A549 (cell line): ENCODE results near the gene NTHL1. TPM values are rescaled to one million over a fixed set of nuclear protein-coding genes. Genes with fewer than 3 reads are reported as not detected.

Experiments used
- ATAC-seq, 2 experiments: fragments of 200-7000 bp in 1 of 2; fragments of >200 bp in 1 of 2; cut with Nextera tagmentation in 1 of 2; cut with Tn5 transposase in 1 of 2; 3 replicates each; pipeline versions ENCODE4 v1.8.0 to v1.9.1; 2018 to 2020; ENCODE audit warnings: mild to moderate bottlenecking in 1 of 2, moderate library complexity in 1 of 2
- CTCF ChIA-PET: fragments of 300-600 bp; sonication (Branson Sonifier 250); formaldehyde crosslinking; extraction: SDS; loops from one replicate; lab custom pipeline; 2021; ENCODE audit warnings: antibody characterized with exemption, inconsistent platforms; lab: Yijun Ruan, JAX
- POLR2A ChIA-PET: fragments of 350-600 bp; formaldehyde crosslinking; extraction: SDS; loops from one replicate; lab custom pipeline; 2021; ENCODE audit warnings: antibody characterized with exemption, inconsistent platforms; lab: Yijun Ruan, JAX
- DNase-seq, 2 experiments: peaks; one replicate each; pipeline versions ENCODE4 v3.0.0 to v3.0.0-alpha.2; 2011 to 2016; ENCODE audit warnings: low read depth in 1 of 2, low spot score in 1 of 2
- FAIRE-seq: peaks from 2 replicates; lab custom pipeline; 2011; peaks lifted over from hg19 to GRCh38; lab: Jason Lieb, UNC
- H3K27ac ChIP-seq, 2 experiments: fragments of >200 bp; sonication (Bioruptor Twin); formaldehyde crosslinking; 3 replicates each; pipeline ENCODE4 v1.5.1; 2016 to 2017
- H3K4me1 ChIP-seq: fragments of >200 bp; sonication (Bioruptor Twin); formaldehyde crosslinking; 3 replicates; pipeline ENCODE4 v1.6.1; 2016
- H3K4me2 ChIP-seq: fragments of >200 bp; sonication (Bioruptor Twin); formaldehyde crosslinking; 3 replicates; pipeline ENCODE4 v1.6.1; 2016
- H3K4me3 ChIP-seq: fragments of >200 bp; sonication (Bioruptor Twin); formaldehyde crosslinking; 3 replicates; pipeline ENCODE4 v1.5.1; 2016
- H3K9me3 ChIP-seq: fragments of >200 bp; sonication (Bioruptor Twin); formaldehyde crosslinking; 3 replicates; pipeline ENCODE4 v1.6.1; 2016
- BHLHE40 ChIP-seq: IDR thresholded peaks from 2 replicates; pipeline ENCODE4 v1.6.1; 2012; ENCODE audit warnings: low read depth, low read length, inconsistent platforms
- CBX2 ChIP-seq: fragments of 200-600 bp; sonication (generic); IDR thresholded peaks from 2 replicates; pipeline ENCODE4 v1.6.1; 2016; ENCODE audit warnings: low read depth, mild to moderate bottlenecking, borderline replicate concordance
- CBX8 ChIP-seq: fragments of 200-600 bp; sonication (generic); IDR thresholded peaks from 2 replicates; pipeline ENCODE4 v1.6.1; 2016
- CHD2 ChIP-seq: fragments of 150-350 bp; IDR thresholded peaks from 2 replicates; pipeline ENCODE4 v1.6.1; 2014; ENCODE audit warnings: low read length; ENCODE audit not compliant: partially characterized antibody
- CHD4 ChIP-seq: fragments of 200-600 bp; sonication (generic); IDR thresholded peaks from 2 replicates; pipeline ENCODE4 v1.6.1; 2016; ENCODE audit warnings: antibody characterized with exemption, mild to moderate bottlenecking, borderline replicate concordance
- EHF ChIP-seq: fragments of 250-450 bp; sonication (Bioruptor Pico); IDR thresholded peaks from 2 replicates; pipeline ENCODE4 v1.5.0; 2020; ENCODE audit warnings: mild to moderate bottlenecking
- EHMT2 ChIP-seq: fragments of 200-600 bp; sonication (generic); IDR thresholded peaks from 2 replicates; pipeline ENCODE4 v1.6.1; 2016; ENCODE audit warnings: antibody characterized with exemption, low read depth, mild to moderate bottlenecking, moderate library complexity
- EP300 ChIP-seq, 2 experiments: fragments of >200 bp; sonication (Bioruptor Twin); formaldehyde crosslinking; IDR thresholded peaks; 2 replicates in 1 of 2; 3 replicates in 1 of 2; pipeline ENCODE4 v1.6.1; 2016 to 2017
- FOSB ChIP-seq: fragments of 250-450 bp; sonication (Bioruptor Pico); IDR thresholded peaks from 2 replicates; pipeline ENCODE4 v1.5.0; 2020; ENCODE audit warnings: mild to moderate bottlenecking, moderate library complexity
- FOXS1 ChIP-seq: fragments of 250-450 bp; sonication (Bioruptor Pico); IDR thresholded peaks from 2 replicates; pipeline ENCODE4 v1.5.0; 2020; ENCODE audit warnings: mild to moderate bottlenecking, moderate library complexity
- HDAC2 ChIP-seq: fragments of 200-600 bp; sonication (generic); IDR thresholded peaks from 2 replicates; pipeline ENCODE4 v1.6.1; 2016
- HEYL ChIP-seq: fragments of 250-450 bp; sonication (Bioruptor Pico); IDR thresholded peaks from 2 replicates; pipeline ENCODE4 v1.8.0; 2021; ENCODE audit warnings: mild to moderate bottlenecking, moderate library complexity
- HMGXB4 ChIP-seq: fragments of 250-450 bp; sonication (Bioruptor Pico); IDR thresholded peaks from 2 replicates; pipeline ENCODE4 v1.5.0; 2021; ENCODE audit warnings: mild to moderate bottlenecking, moderate library complexity, borderline replicate concordance
- HOXA7 ChIP-seq: fragments of 250-450 bp; sonication (Bioruptor Pico); IDR thresholded peaks from 2 replicates; pipeline ENCODE4 v1.5.0; 2020; ENCODE audit warnings: mild to moderate bottlenecking, moderate library complexity
- HOXB13 ChIP-seq: fragments of 250-450 bp; sonication (Bioruptor Pico); IDR thresholded peaks from 2 replicates; pipeline ENCODE4 v1.5.0; 2020; ENCODE audit warnings: low read depth, mild to moderate bottlenecking, moderate library complexity
- JUN ChIP-seq, 2 experiments: fragments of >200 bp; sonication (Bioruptor Twin); formaldehyde crosslinking; IDR thresholded peaks; 2 replicates in 1 of 2; 3 replicates in 1 of 2; pipeline ENCODE4 v1.6.1; 2016 to 2017
- KDM1A ChIP-seq: fragments of 200-600 bp; sonication (generic); IDR thresholded peaks from 2 replicates; pipeline ENCODE4 v1.6.1; 2016; ENCODE audit warnings: low read depth, mild to moderate bottlenecking
- KDM5A ChIP-seq: fragments of 200-600 bp; sonication (generic); IDR thresholded peaks from 2 replicates; pipeline ENCODE4 v1.6.1; 2016; ENCODE audit warnings: antibody characterized with exemption, mild to moderate bottlenecking
- MAX ChIP-seq: IDR thresholded peaks from 2 replicates; pipeline ENCODE4 v1.6.1; 2012
- POLR2AphosphoS2 ChIP-seq: conservative IDR thresholded peaks from 2 replicates; pipeline ENCODE4 v1.6.1; 2012; ENCODE audit warnings: low read length, improper control_type of control experiment, inconsistent platforms
- RAD21 ChIP-seq, 2 experiments: fragments of >200 bp in 1 of 2; sonication (Bioruptor Twin) in 1 of 2; formaldehyde crosslinking in 1 of 2; IDR thresholded peaks in 1 of 2; conservative IDR thresholded peaks in 1 of 2; 2 replicates in 1 of 2; 3 replicates in 1 of 2; pipeline ENCODE4 v1.6.1; 2012 to 2018; ENCODE audit warnings: inconsistent platforms in 1 of 2
- RFX5 ChIP-seq: fragments of 450-650 bp; IDR thresholded peaks from 2 replicates; pipeline ENCODE4 v1.7.1; 2014; ENCODE audit warnings: antibody characterized with exemption, mild to moderate bottlenecking, moderate library complexity
- RNF2 ChIP-seq: fragments of 200-600 bp; sonication (generic); IDR thresholded peaks from 2 replicates; pipeline ENCODE4 v1.6.1; 2016; ENCODE audit warnings: low read depth, mild to moderate bottlenecking, antibody characterized with exemption, moderate library complexity, borderline replicate concordance
- SREBF2 ChIP-seq: fragments of 450-650 bp; IDR thresholded peaks from 2 replicates; pipeline ENCODE4 v1.6.1; 2014; ENCODE audit warnings: mild to moderate bottlenecking, moderate library complexity
- TP53 ChIP-seq: fragments of 250-450 bp; sonication (Bioruptor Pico); IDR thresholded peaks from 2 replicates; pipeline ENCODE4 v1.5.0; 2021; ENCODE audit warnings: mild to moderate bottlenecking, moderate library complexity
- ZC3H11A ChIP-seq: fragments of 450-650 bp; IDR thresholded peaks from 2 replicates; pipeline ENCODE4 v1.6.1; 2014; ENCODE audit warnings: antibody characterized with exemption, mild to moderate bottlenecking
- ZFP36 ChIP-seq: fragments of 450-650 bp; IDR thresholded peaks from 2 replicates; pipeline ENCODE4 v1.6.1; 2014; ENCODE audit warnings: borderline replicate concordance; ENCODE audit not compliant: partially characterized antibody
- WGBS: methylation state at CpG from one replicate; pipeline ENCODE4 v1.1.6; 2017; ENCODE audit errors: missing lambda C conversion rate; 5-methylcytosine and 5-hydroxymethylcytosine counted together
- polyA plus RNA-seq, 4 experiments: library from polyadenylated mRNA; depleted of rRNA in 3 of 4; stranded (reverse); fragments of >200 nt; fragmentation: RNase III in 1 of 4; extraction: RNeasy Plus Mini Kit Qiagen cat#74134 plus additional on column Dnase treatment in 1 of 4; gene quantifications; 2 replicates in 3 of 4; 3 replicates in 1 of 4; pipeline ENCODE4 v1.2.3, GENCODE V29; 2011 to 2017
- TF ChIP-seq, protein P1 (sequence below): fragments of 250-450 bp; sonication (Bioruptor Pico); IDR thresholded peaks from 2 replicates; pipeline ENCODE4 v1.5.0; 2020; ENCODE audit warnings: low read depth, mild to moderate bottlenecking, moderate library complexity
- TF ChIP-seq, protein P2 (sequence below): fragments of >200 bp; sonication (Bioruptor Twin); formaldehyde crosslinking; IDR thresholded peaks from 3 replicates; pipeline ENCODE4 v1.5.1; 2016
- TF ChIP-seq, protein P3 (sequence below): fragments of 200-600 bp; sonication (generic); IDR thresholded peaks from 2 replicates; pipeline ENCODE4 v1.6.1; 2016; ENCODE audit warnings: antibody characterized with exemption, mild to moderate bottlenecking, moderate library complexity
- TF ChIP-seq, protein P4 (sequence below): IDR thresholded peaks from 2 replicates; pipeline ENCODE4 v1.6.1; 2012

NTHL1 gene
- polyA plus RNA-seq, 2 of the 4 experiments (the other 2 are of a cell fraction): 28.8 to 42.3 TPM

- peak overlapping the region; percentile 56 to 71 for H3K27ac ChIP-seq
- no peak for TF ChIP-seq TP53 (CRISPR knock-in tag)
- no peak for TF ChIP-seq HDAC2
- no peak for TF ChIP-seq SREBF2
- TF ChIP-seq, protein P1, sequence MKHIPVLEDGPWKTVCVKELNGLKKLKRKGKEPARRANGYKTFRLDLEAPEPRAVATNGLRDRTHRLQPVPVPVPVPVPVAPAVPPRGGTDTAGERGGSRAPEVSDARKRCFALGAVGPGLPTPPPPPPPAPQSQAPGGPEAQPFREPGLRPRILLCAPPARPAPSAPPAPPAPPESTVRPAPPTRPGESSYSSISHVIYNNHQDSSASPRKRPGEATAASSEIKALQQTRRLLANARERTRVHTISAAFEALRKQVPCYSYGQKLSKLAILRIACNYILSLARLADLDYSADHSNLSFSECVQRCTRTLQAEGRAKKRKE (CRISPR knock-in tag): 0 out of 2 replicates have a peak, but pooled peaks have one; percentile 39
- TF ChIP-seq, protein P2, sequence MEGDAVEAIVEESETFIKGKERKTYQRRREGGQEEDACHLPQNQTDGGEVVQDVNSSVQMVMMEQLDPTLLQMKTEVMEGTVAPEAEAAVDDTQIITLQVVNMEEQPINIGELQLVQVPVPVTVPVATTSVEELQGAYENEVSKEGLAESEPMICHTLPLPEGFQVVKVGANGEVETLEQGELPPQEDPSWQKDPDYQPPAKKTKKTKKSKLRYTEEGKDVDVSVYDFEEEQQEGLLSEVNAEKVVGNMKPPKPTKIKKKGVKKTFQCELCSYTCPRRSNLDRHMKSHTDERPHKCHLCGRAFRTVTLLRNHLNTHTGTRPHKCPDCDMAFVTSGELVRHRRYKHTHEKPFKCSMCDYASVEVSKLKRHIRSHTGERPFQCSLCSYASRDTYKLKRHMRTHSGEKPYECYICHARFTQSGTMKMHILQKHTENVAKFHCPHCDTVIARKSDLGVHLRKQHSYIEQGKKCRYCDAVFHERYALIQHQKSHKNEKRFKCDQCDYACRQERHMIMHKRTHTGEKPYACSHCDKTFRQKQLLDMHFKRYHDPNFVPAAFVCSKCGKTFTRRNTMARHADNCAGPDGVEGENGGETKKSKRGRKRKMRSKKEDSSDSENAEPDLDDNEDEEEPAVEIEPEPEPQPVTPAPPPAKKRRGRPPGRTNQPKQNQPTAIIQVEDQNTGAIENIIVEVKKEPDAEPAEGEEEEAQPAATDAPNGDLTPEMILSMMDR: peak; percentile 87
- TF ChIP-seq FOXS1 (CRISPR knock-in tag): no peak
- peak; percentile 77 for TF ChIP-seq MAX
- no peak for TF ChIP-seq CHD2
- no peak for TF ChIP-seq HEYL (CRISPR knock-in tag)
- no peak for TF ChIP-seq HOXB13
- TF ChIP-seq HOXA7: no peak
- no peak for TF ChIP-seq RFX5
- no peak for TF ChIP-seq HMGXB4 (CRISPR knock-in tag)
- TF ChIP-seq BHLHE40: no peak
- TF ChIP-seq CBX8: no peak
- TF ChIP-seq CBX2: no peak
- no peak for TF ChIP-seq KDM5A
- no peak for TF ChIP-seq EP300 (IDR thresholded peaks at IDR 0.05)
- no peak for TF ChIP-seq POLR2AphosphoS2
- TF ChIP-seq EHF: no peak
- TF ChIP-seq RAD21 (conservative IDR thresholded peaks at IDR 0.05 in 1 of 2, IDR thresholded peaks at IDR 0.05 in 1 of 2): peak; percentile 52 to 64
- no peak for TF ChIP-seq RNF2
- no peak for TF ChIP-seq ZFP36
- TF ChIP-seq CHD4: no peak
- TF ChIP-seq FOSB: no peak
- no peak for TF ChIP-seq EHMT2
- TF ChIP-seq, protein P3, sequence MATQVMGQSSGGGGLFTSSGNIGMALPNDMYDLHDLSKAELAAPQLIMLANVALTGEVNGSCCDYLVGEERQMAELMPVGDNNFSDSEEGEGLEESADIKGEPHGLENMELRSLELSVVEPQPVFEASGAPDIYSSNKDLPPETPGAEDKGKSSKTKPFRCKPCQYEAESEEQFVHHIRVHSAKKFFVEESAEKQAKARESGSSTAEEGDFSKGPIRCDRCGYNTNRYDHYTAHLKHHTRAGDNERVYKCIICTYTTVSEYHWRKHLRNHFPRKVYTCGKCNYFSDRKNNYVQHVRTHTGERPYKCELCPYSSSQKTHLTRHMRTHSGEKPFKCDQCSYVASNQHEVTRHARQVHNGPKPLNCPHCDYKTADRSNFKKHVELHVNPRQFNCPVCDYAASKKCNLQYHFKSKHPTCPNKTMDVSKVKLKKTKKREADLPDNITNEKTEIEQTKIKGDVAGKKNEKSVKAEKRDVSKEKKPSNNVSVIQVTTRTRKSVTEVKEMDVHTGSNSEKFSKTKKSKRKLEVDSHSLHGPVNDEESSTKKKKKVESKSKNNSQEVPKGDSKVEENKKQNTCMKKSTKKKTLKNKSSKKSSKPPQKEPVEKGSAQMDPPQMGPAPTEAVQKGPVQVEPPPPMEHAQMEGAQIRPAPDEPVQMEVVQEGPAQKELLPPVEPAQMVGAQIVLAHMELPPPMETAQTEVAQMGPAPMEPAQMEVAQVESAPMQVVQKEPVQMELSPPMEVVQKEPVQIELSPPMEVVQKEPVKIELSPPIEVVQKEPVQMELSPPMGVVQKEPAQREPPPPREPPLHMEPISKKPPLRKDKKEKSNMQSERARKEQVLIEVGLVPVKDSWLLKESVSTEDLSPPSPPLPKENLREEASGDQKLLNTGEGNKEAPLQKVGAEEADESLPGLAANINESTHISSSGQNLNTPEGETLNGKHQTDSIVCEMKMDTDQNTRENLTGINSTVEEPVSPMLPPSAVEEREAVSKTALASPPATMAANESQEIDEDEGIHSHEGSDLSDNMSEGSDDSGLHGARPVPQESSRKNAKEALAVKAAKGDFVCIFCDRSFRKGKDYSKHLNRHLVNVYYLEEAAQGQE: no peak
- no peak for TF ChIP-seq ZC3H11A
- no peak for TF ChIP-seq KDM1A
- TF ChIP-seq, protein P4, sequence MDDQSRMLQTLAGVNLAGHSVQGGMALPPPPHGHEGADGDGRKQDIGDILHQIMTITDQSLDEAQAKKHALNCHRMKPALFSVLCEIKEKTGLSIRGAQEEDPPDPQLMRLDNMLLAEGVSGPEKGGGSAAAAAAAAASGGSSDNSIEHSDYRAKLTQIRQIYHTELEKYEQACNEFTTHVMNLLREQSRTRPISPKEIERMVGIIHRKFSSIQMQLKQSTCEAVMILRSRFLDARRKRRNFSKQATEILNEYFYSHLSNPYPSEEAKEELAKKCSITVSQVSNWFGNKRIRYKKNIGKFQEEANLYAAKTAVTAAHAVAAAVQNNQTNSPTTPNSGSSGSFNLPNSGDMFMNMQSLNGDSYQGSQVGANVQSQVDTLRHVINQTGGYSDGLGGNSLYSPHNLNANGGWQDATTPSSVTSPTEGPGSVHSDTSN: no peak
- peak in 1 of 2 experiments; percentile 47; a peak in 1 of 5 replicates for TF ChIP-seq JUN (IDR thresholded peaks at IDR 0.05)
These were observed 43.6 kb downstream of the NTHL1 start for GRCh38 chr16:2003827-2004641.

More at GRCh38 chr16:2003827-2004641, 43.6 kb downstream of the NTHL1 start:
- Histone ChIP-seq H3K9me3 (no peaks in the 10 kb centered on the region), H3K4me1 (peaks cover 49% of the 10 kb centered on the region), H3K4me2 (peak overlapping the region; percentile 78), H3K4me3 (no peak overlapping the region)
- peak; percentile 87 to 95 for DNase-seq
- 30% methylated on average over 28 of the region's 36 CpGs for WGBS
- ChIA-PET CTCF (interaction anchor here (0.5 to 11.3 kb wide), 50 partner anchors 9 to 229 kb away, joined by 3 to 196 read pairs (median 6); partner anchors contain the start of genes GFER, NOXO1, NPW and NTHL1), POLR2A (interaction anchor here (1.0 to 1.7 kb wide), 3 partner anchors 33 to 151 kb away, joined by 4 to 11 read pairs (median 11); partner anchors contain the start of genes RPS2, TBL3 and TRAF7)
- FAIRE-seq: no peak
- peak; percentile 77 to 90 for ATAC-seq
